Epithelial cell of esophagus (primary cell): ENCODE measurements around the gene DNAJC5G.
"Not testable (repeated sequence)": the region's sequence is repeated elsewhere in the genome, so short reads cannot be mapped to it uniquely, and the experiment has no call there.

ENCODE experiments used
- DNase-seq: peaks from one replicate; pipeline ENCODE4 v3.0.0; 2010; ENCODE audit warnings: low read depth
- H3K4me3 ChIP-seq: 2 replicates; pipeline ENCODE4 v1.5.1; 2011; ENCODE audit warnings: mild to moderate bottlenecking, low read length, control low read depth
- TF ChIP-seq, protein P1 (sequence below): IDR thresholded peaks from 2 replicates; pipeline ENCODE4 v1.5.1; 2011; ENCODE audit warnings: low read depth, mild to moderate bottlenecking, low read length, control low read depth, inconsistent platforms; ENCODE audit not compliant: insufficient read depth; ENCODE audit errors: missing control alignments

The DNAJC5G gene

DNA sequence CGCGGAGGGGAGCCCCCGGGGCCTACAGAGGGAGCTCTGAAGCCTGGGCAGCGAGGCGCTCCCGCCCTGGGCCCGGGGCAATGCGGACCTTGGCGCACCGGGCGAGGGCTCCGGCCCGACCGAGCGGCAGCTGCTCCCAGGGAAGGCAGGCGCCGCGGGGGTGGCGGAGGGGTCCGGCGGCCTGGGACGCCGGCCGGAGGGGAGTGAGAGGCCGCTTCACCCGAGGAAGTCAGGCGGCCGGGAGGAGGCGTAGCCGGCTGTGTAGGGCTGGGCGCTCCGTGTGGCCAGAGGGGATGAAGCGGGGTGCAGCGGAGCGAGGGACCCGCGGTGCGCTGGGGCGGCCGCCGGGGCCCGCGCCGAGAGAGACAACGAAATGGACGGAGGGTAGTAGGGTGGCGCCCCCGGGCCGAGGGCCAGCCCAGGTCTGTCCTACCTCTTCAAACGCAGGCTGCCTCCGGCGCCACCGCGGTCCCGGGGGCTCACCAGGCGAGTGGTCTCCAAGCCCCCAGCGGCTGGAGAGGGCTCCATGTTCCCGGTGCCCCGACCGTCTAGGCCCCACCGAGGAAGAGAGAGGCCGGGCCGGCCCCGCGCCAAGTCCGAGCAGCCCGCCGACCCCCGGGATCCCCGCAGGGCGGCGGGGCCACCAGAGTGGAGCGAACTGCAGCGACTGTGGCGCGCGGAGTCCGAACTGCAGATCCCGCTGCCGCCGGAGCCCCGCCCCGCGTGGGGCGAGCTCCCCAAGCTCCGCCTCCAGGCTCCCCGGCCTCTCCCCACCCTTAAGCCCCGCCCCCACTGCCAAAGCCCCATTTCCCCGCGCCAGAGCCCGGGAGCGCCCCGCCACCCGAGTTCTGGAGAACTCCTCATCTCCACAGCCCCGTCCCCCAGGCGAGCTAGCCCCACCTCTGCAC is 12.6 kb upstream of the DNAJC5G start, which contains the start of gene SLC30A3:
Gene SLC30A3, minus strand, starts transcription at position 669 of the 908 bp plus-strand sequence. Its CDS starts 141 bp downstream, at position 528.
- peak within 1 kb of the TSS; percentile 12 for H3K4me3 ChIP-seq
- DNase-seq, result peak; percentile 54

DNA sequence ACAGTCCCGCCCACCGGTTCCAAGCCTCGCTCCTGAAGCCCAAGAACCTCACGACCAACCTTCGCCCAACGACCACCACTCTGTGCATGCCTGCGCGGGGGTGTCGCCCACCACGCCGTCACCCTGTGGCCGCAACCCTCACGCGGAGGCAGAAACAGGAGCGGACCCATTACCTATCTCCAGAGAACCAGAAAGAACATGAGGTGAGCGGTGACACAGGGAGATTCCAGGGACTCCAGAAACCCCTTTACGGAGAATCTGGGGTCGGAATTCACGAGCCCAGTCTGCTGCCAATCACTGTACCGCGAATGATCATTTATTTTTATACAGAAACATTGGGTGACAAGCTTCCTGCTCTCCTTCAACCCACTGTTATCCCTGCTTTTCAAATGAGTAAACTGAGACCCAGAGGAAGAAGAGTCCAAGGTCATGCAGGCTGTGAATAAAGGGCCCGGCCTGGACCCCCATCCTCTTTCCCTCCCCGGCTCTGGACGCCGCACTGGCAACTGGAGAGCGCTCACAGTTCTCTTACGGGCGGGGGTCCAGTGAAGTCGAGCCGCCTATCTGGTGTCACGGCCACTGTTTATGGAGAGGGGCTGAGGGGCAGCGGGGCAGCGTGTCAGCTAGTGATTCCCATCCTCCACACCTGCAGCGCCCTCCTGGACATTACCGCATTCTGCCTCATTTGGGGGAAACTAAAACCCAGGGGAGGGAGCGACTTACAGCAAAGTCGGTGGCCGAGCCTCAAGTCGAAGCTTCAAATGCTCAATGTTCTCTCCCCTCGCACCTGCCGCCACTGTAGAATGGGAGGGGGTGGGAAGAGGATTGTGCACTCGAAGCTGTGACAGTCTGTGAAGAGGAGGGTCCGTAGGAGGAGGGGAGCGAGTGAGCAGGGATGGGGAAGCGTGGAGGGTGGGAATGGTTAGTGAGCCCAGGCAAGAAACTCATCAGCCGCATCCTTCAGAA is 11.7 kb upstream of the DNAJC5G start:
- TF ChIP-seq, protein P1, sequence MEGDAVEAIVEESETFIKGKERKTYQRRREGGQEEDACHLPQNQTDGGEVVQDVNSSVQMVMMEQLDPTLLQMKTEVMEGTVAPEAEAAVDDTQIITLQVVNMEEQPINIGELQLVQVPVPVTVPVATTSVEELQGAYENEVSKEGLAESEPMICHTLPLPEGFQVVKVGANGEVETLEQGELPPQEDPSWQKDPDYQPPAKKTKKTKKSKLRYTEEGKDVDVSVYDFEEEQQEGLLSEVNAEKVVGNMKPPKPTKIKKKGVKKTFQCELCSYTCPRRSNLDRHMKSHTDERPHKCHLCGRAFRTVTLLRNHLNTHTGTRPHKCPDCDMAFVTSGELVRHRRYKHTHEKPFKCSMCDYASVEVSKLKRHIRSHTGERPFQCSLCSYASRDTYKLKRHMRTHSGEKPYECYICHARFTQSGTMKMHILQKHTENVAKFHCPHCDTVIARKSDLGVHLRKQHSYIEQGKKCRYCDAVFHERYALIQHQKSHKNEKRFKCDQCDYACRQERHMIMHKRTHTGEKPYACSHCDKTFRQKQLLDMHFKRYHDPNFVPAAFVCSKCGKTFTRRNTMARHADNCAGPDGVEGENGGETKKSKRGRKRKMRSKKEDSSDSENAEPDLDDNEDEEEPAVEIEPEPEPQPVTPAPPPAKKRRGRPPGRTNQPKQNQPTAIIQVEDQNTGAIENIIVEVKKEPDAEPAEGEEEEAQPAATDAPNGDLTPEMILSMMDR, result no peak
- peak overlapping the region; percentile 12 for H3K4me3 ChIP-seq
- no peak for DNase-seq

More for the DNA sequence above, 12.6 kb upstream of the DNAJC5G start, which contains the start of gene SLC30A3:
- TF ChIP-seq, protein P1, result no peak

DNA sequence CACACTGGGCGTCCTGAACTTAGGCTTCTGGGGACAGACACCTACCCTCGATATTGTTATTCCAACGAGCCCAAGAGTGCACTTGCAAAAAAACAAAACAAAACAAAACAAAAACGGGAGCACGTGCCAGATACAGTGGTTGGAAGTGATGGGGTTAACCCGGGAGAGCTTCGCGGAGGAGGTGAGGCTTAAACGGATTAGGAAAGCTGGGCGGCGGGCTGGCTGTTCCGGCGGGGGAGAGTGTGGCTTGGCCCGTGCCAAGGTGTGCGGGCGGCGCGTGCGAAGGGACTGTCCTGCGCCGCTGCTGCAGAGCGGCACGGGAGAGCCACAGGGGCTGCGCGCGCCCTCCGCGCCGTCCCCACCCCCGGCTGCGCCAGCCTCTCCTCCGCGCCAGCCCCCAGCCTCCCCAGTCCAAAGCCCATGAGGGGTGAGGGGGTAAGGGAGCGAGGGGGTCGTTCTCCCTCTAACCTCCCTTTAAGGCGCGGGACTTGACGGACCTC is 10.9 kb upstream of the DNAJC5G start:
- TF ChIP-seq, protein P1, result no peak
- no peak overlapping the region for H3K4me3 ChIP-seq
- no peak for DNase-seq

DNA sequence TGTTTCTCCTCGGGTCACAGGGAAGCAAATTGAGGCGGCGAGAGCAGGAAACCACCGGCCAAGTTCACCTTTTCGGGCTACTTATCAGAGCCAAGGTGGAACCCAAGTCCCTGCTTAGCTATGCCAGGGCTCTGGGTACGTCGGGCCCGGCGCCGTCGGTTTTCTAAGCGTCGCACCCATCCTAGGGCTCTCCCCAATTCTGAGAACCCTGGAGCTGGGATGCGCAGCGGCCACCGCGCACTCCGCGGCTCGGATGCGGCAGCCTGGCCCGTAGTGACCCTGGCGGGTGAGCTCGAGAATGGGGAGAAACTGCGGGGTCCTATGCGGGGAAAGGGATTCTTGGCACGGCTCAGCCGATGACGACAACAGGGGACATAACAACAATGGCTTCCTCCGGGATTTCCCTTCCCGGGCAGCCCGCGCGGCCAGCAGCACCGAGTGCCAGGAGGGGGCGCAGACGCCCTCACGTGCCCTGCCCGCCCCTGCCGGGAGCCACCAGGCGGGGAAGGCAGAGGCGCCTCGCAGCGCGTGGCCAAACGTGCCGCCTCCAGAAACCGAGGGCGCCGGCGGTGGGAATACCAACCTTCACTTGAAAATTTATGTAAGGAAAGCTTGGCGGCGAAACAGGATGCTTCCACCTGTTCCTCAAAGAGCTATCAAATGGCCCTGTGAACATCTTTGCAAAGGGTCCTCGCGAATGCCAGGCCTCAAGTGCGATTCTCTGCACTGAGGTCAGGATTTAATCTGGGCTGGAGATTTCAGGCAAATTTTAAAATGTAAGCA is 10.3 kb upstream of the DNAJC5G start:
- DNase-seq, result peak; percentile 43
- H3K4me3 ChIP-seq, result no peak overlapping the region
- TF ChIP-seq, protein P1, result no peak

DNA sequence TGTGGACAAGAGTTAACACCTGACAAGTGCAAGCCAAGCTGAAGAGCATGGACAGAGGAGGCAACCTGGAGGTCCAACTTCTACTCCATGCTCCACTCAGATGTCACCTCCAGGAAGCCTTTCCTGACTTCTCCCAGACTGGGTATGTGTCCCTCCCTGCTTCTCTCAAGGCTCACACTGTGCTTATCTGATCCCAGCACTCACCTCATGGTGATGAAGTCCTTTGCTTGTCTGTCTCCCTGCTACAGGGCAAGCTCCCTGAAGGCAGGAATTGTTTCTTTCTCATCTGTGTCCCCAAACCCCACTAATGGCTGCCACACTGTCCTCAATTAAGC is 9.7 kb upstream of the DNAJC5G start:
- H3K4me3 ChIP-seq, result no peak overlapping the region
- DNase-seq, result no peak
- TF ChIP-seq, protein P1, result no peak

DNA sequence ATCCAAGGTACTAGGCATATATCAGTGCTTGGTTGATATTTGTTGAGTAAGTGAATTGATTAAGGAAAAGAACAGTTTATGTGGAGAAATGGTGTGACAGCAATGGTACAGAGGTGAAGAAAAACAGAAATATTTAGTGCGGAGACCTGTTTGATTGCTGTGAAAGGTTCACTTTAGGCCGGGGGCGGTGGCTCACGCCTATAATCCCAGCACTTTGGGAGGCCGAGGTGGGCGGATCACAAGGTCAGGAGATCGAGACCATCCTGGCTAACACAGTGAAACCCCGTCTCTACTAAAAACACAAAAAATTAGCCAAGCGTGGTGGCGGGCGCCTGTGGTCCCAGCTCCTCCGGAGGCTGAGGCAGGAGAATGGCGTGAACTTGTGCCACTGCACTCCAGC is 6.9 kb upstream of the DNAJC5G start:
- not testable (repeated sequence) for H3K4me3 ChIP-seq, DNase-seq
